DOHH2 (cell line): ENCODE measurements around the gene ZFAND3.

ENCODE experiments used
- CTCF ChIP-seq: fragments of 200-600 bp; sonication (generic); IDR thresholded peaks from one replicate; pipeline ENCODE4 v1.5.1; 2014; ENCODE audit warnings: antibody characterized with exemption, mild to moderate bottlenecking, low read depth, low read length; ENCODE audit not compliant: poor library complexity, severe bottlenecking
- EZH2phosphoT487 ChIP-seq: fragments of 200-600 bp; sonication (generic); IDR thresholded peaks from 2 replicates; pipeline ENCODE4 v1.6.1; 2017; ENCODE audit warnings: borderline replicate concordance, mild to moderate bottlenecking, antibody characterized with exemption, low read length, moderate library complexity, mixed read lengths

DNA sequence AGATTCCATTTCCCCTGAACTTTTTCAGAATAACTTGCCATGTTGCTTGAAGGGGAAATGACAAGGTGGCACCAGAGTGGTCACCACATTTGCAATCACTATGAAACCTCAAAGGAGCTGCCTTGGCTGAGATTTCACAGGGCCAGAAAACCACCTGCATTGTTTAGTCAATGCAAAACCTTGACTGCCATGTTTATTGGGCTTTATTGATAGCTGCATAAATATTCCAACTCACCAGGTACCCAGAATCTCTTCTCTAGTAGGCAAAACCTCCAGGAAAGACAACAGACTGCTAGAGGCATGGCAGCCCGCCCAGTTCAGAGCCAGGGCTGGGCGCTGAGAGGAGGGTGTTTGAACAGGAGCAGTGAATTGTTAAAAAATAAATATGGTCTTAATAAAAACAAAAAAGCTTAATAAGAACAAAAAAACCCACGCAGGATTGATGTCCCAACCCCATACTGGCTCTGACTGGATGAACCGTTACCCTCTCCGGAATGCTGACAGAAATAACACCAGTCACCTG is 375.6 kb downstream of the ZFAND3 start:
- no peak for TF ChIP-seq CTCF
- TF ChIP-seq EZH2phosphoT487: no peak
